Loucy (cell line): Measurements from ENCODE around the gene AVPR2.

Source experiments
- CTCF ChIP-seq: fragments of 200-600 bp; sonication (generic); conservative IDR thresholded peaks from 2 replicates; pipeline ENCODE4 v1.5.1; 2014; ENCODE audit warnings: mild to moderate bottlenecking, antibody characterized with exemption, low read length
- EZH2phosphoT487 ChIP-seq: fragments of 200-600 bp; IDR thresholded peaks from 2 replicates; pipeline ENCODE4 v1.6.1; 2018; ENCODE audit warnings: antibody characterized with exemption, mild to moderate bottlenecking, moderate library complexity, borderline replicate concordance

DNA sequence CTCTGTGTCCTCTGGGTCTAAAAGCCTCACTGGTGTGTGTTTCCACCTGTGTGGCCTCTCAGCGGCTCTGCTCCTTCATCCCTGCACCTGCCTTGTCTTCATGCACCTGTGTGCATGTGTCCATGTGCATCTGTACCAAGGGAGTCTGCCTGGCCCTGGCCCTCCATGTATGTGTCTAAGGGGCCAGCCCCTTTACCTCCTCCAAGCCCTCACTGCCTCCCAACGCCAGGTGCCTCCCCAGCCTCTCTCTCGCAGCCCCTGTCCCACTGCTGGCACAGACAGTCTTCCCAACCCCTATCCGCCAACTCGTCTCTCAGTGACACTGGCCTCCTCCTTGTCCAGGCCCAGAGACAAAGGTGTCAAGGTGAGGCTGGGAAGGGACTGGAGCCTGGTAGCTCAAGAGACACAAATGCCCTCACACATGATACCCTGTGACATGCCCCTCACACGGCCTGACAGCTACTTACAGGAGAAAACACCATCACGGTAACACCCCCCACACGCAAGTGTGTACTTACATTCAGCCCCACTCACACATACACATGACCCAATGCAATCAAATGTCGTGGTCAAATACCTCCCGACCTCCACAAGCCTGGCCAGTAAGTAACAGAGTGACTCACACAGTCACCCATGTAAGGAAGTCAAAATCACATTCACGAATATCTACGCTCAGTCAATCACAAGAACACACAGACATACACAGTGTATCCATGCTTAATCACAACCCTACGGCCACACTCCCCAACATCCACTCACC is 29.9 kb upstream of the AVPR2 start:
- no peak for TF ChIP-seq CTCF
- no peak for TF ChIP-seq EZH2phosphoT487
